Vagina (tissue), 2 donors: ENCODE results near the gene SKAP1.

Source experiments
- POLR2A ChIP-seq, 2 donors: fragments of 450-650 bp; IDR thresholded peaks; one replicate each; pipeline ENCODE4 v1.6.1; 2017; ENCODE audit warnings: antibody characterized with exemption in 2 of 2, mild to moderate bottlenecking in 2 of 2, moderate library complexity in 2 of 2
- POLR2AphosphoS5 ChIP-seq, 2 donors: sonication (generic); formaldehyde crosslinking; IDR thresholded peaks; one replicate each; pipeline ENCODE4 v1.9.0; 2017; ENCODE audit warnings: antibody characterized with exemption in 2 of 2, mild to moderate bottlenecking in 2 of 2, low read depth in 1 of 2; ENCODE audit not compliant: insufficient read depth in 1 of 2
- TF ChIP-seq, protein P1 (sequence below), 3 experiments: fragments of 450-650 bp in 2 of 3; fragments of 200-600 bp in 1 of 3; sonication (generic) in 1 of 3; IDR thresholded peaks; one replicate each; pipeline ENCODE4 v1.5.1; 2017 to 2019; ENCODE audit warnings: antibody characterized with exemption in 3 of 3, mild to moderate bottlenecking in 2 of 3, moderate library complexity in 2 of 3

DNA sequence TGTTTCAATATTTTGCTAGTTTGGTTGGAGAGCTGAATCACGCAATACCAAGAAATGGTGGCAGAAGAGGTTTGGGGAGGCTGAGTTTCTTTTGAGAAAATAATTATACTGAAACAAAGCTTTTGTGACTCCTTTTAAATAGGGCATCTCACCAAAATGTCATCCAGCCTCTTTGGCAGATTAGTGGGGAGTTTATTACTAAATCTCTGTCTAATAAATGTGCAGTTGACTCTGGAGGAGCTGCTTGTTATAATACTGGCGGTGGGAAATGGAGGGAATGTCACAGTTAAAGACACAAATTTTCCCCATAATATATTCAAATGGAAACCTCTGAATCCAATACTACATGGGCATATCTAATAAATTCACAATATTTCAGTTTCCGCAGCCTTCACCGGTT is 277.7 kb downstream of the SKAP1 start:
- TF ChIP-seq POLR2A (IDR thresholded peaks at IDR 0.05) (no peak), POLR2AphosphoS5 (IDR thresholded peaks at IDR 0.05; ENCODE audit: insufficient read depth in 1 of 2, low read depth in 1 of 2) (no peak)
- TF ChIP-seq, protein P1, sequence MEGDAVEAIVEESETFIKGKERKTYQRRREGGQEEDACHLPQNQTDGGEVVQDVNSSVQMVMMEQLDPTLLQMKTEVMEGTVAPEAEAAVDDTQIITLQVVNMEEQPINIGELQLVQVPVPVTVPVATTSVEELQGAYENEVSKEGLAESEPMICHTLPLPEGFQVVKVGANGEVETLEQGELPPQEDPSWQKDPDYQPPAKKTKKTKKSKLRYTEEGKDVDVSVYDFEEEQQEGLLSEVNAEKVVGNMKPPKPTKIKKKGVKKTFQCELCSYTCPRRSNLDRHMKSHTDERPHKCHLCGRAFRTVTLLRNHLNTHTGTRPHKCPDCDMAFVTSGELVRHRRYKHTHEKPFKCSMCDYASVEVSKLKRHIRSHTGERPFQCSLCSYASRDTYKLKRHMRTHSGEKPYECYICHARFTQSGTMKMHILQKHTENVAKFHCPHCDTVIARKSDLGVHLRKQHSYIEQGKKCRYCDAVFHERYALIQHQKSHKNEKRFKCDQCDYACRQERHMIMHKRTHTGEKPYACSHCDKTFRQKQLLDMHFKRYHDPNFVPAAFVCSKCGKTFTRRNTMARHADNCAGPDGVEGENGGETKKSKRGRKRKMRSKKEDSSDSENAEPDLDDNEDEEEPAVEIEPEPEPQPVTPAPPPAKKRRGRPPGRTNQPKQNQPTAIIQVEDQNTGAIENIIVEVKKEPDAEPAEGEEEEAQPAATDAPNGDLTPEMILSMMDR (IDR thresholded peaks at IDR 0.05), result no peak
